Ishikawa (cell line): ENCODE results near the gene AFP.

ENCODE experiments used
- CEBPB ChIP-seq: IDR thresholded peaks from 2 replicates; pipeline ENCODE4 v1.6.1; 2012
- CREB1 ChIP-seq: IDR thresholded peaks from 2 replicates; pipeline ENCODE4 v1.6.1; 2012; ENCODE audit warnings: low read depth
- EGR1 ChIP-seq: IDR thresholded peaks from 2 replicates; pipeline ENCODE4 v1.6.1; 2012
- EP300 ChIP-seq: IDR thresholded peaks from 2 replicates; pipeline ENCODE4 v1.6.1; 2012; ENCODE audit warnings: borderline replicate concordance
- FOXM1 ChIP-seq: IDR thresholded peaks from 2 replicates; pipeline ENCODE4 v1.6.1; 2012; ENCODE audit warnings: low read depth, borderline replicate concordance
- MAX ChIP-seq: IDR thresholded peaks from 2 replicates; pipeline ENCODE4 v1.6.1; 2012
- NFIC ChIP-seq: IDR thresholded peaks from 2 replicates; pipeline ENCODE4 v1.6.1; 2012
- RAD21 ChIP-seq: IDR thresholded peaks from 2 replicates; pipeline ENCODE4 v1.6.1; 2012; ENCODE audit warnings: low read depth
- REST ChIP-seq: IDR thresholded peaks from 2 replicates; pipeline ENCODE4 v1.6.1; 2012; ENCODE audit warnings: low read depth, mild to moderate bottlenecking
- TAF1 ChIP-seq: IDR thresholded peaks from 2 replicates; pipeline ENCODE4 v1.6.1; 2012; ENCODE audit warnings: low read depth, mild to moderate bottlenecking
- TCF12 ChIP-seq: IDR thresholded peaks from 2 replicates; pipeline ENCODE4 v1.6.1; 2012; ENCODE audit warnings: low read depth
- TEAD4 ChIP-seq: IDR thresholded peaks from 2 replicates; pipeline ENCODE4 v1.6.1; 2012
- USF1 ChIP-seq: IDR thresholded peaks from 2 replicates; pipeline ENCODE4 v1.6.1; 2012
- YY1 ChIP-seq: IDR thresholded peaks from 2 replicates; pipeline ENCODE4 v1.6.1; 2012; ENCODE audit warnings: low read depth
- ZBTB7A ChIP-seq: IDR thresholded peaks from 2 replicates; pipeline ENCODE4 v1.6.1; 2012; ENCODE audit warnings: low read depth

AFP gene

GRCh38 chr4:73420615-73421014 is 15.4 kb upstream of the AFP start:
- TF ChIP-seq USF1 (no peak), CREB1 (no peak), EP300 (no peak), CEBPB (no peak), RAD21 (no peak), ZBTB7A (no peak), TAF1 (no peak), TCF12 (no peak), MAX (no peak), YY1 (no peak), EGR1 (no peak), NFIC (no peak), TEAD4 (no peak)

- TF ChIP-seq CEBPB (no peak), TEAD4 (no peak), CREB1 (no peak), YY1 (no peak), USF1 (no peak), EP300 (no peak), ZBTB7A (no peak), TAF1 (no peak), EGR1 (no peak), TCF12 (no peak), REST (no peak), RAD21 (no peak), NFIC (no peak), FOXM1 (no peak), MAX (no peak)
Measured at GRCh38 chr4:73421708-73422457, 14.1 kb upstream of the AFP start.

GRCh38 chr4:73422458-73422752 is 13.6 kb upstream of the AFP start:
- TF ChIP-seq CREB1, result no peak
- TF ChIP-seq TAF1, result no peak
- no peak for TF ChIP-seq USF1
- no peak for TF ChIP-seq MAX
- TF ChIP-seq NFIC, result no peak
- no peak for TF ChIP-seq FOXM1
- no peak for TF ChIP-seq TEAD4
- no peak for TF ChIP-seq REST
- TF ChIP-seq ZBTB7A, result no peak
- TF ChIP-seq EGR1, result no peak
- no peak for TF ChIP-seq YY1
- TF ChIP-seq EP300, result no peak
- no peak for TF ChIP-seq CEBPB
- no peak for TF ChIP-seq RAD21
- TF ChIP-seq TCF12, result no peak

- TF ChIP-seq TAF1 (no peak), USF1 (no peak), EGR1 (no peak), TCF12 (no peak), EP300 (no peak), MAX (no peak), FOXM1 (no peak), ZBTB7A (no peak)
Measured at GRCh38 chr4:73423184-73423583, 12.8 kb upstream of the AFP start.
